Dermis blood vessel endothelial cell (primary cell): ENCODE measurements around the gene TRIO. TPM values are rescaled to one million over a fixed set of nuclear protein-coding genes. Genes with fewer than 3 reads are reported as not detected.

ENCODE experiments used
- DNase-seq: peaks from one replicate; pipeline ENCODE4 v3.0.0; 2010
- total RNA-seq: library from RNA; depleted of rRNA; stranded (reverse); fragments of >200 nt; gene quantifications from 2 replicates; pipeline ENCODE4 v1.2.3, GENCODE V29; 2014

The TRIO gene
- total RNA-seq, 1 donor from 2014 or later: 190 TPM

DNA sequence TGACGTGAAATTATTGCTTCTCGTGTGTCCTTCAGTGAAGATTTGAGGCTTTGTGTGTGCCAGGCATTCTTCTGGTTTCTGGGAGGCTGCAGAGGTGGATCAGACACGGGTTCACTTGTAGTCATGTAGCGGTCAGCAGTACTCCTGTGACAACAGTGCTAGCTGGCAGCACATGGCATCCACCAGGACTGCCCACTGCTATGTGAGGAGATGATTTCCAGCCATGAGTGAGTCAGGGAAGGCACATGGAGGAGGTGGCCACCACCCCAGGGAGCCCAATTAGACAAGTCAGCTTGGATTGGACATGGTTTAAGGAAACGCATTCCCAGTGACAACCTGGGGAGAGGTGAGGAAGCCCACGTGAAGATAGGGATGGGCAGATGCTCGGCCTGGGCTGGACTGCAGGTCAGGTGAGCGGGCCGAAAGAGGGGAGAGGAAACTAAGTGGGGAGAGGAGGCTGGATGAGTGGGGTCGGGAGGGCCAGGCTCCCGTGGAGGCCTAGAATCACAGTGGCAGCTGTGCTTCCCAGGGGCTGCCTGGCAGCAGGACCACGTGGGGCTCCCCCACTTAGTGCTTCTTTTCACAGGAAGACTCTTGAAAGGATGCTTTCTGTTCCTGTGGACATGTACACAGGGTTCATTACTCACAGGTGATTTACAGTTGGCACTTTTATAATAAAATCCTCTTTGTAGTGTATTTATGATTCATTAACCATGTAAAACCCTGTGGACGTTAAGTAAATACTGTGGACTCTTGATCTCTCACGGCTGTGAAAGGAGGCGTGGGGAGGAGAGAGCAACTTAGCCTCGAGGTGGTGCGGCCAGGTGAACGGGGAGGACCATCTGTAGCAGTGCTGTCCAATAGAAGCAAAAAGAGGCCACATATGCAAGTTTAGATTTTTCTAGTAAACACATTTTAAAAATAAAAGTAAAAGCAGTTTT lies 358.5 kb downstream of the TRIO start:
- DNase-seq: no peak

DNA sequence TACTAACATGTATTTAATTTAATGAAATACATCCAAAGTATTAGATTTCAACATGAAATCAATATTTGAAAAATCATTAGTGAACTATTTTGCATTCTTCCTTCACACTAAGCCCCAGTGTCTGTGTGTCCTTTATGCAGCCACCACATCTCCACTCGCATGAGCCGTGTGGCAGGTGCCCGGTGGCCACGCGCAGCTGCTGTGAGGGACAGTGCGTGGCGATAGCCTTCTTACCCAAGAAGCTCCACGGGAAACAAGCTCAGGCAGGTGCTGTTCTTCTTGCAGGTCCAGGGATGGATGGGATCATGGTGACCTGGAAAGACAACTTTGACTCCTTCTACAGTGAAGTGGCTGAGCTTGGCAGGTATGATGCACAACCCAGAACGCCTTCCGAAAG lies 359.1 kb downstream of the TRIO start:
- no peak for DNase-seq

DNA sequence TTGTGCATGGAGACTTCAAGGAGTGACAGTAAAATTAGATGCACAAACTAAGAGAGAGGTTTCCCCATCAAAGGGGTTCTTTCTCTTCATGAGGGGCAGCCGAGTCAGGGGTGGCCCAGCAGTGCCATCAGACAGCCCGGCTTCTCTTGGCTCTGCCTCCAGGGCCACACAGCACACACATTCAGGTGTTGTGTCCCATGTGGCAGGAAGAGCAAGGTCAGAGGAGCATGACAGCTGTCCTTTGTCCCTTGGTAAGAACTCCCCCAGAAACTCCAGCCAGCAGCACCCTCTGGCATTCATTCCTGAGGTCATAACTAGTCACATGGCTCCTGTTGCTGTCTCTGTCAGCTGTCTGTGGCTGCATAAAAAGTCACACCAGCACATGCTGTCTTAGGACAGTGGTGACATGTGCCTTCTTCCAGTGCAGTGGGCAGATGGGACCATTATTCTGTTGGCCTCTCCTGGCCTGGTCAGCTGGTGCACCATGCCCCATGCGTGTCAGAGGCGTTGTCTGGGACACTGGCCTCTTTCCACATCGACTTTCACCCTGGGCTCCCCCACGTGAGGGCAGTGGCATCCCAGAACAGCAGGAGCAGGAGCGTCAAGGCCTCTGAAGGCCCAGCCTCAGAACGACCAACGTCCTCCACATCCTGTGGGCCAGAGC lies 360.0 kb downstream of the TRIO start:
- DNase-seq: no peak

DNA sequence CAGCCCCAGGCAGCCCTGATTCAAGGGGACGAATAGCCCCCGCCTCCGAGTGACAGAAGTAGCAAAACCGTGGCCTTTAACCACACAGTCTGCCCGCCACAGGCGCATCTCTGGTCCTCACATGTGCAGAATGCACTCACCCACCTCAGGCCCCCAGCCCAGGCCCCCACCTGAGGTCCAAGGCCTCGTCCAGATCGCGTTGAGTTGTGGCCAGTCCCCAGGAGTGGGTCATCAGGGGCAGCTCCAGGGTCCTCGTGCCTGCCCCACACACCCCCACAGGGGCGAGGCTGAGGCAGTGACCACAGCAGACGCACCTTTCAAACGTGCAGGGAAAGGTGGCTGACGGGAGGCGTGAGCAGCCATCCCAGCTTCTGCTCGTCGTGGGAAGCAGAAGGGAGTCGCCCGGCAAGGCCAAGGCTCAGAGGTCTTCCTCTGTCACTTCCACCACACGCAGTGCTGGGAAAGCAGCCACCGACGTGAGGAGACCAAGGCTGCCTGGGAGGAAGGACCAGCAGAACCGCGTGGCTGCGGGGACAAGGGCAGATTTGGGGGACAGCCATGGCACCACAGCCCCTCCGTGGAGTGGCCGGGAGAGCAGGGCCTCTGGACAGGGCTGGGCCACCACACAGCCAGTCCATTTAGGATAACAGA lies 360.7 kb downstream of the TRIO start:
- DNase-seq: no peak

DNA sequence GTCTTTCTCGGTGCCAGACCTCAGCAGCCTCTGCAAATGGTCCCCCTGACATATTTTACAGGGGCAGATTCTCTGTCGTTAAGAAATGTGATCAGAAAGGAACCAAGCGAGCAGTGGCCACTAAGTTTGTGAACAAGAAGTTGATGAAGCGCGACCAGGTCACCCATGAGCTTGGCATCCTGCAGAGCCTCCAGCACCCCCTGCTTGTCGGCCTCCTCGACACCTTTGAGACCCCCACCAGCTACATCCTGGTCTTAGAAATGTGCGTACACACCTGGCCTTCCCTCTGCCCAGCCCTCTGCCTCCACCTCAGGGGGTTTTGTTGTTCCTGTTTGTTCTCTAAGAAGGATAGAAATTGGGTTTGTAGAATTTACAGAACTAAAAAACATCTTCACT lies 361.2 kb downstream of the TRIO start:
- no peak for DNase-seq

DNA sequence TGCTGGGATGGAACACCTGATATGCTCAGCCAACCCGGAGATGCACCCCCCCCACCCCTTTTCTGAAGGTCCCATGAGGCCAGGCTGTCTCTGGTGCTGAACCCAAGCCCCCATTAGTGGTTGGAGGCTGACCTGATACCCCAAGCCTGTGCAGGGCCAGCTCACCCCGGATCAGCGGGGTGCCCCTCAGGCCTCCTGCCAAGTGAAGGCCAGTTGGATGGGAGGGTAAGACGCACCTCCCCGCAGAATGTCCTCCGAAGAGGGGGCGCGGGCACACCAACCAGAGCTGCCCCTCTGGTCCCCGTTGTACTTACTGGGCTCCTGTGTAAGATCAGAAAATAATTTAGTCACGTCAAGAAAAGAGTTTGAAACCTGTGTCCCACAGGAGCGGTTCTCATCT lies 361.7 kb downstream of the TRIO start:
- no peak for DNase-seq

DNA sequence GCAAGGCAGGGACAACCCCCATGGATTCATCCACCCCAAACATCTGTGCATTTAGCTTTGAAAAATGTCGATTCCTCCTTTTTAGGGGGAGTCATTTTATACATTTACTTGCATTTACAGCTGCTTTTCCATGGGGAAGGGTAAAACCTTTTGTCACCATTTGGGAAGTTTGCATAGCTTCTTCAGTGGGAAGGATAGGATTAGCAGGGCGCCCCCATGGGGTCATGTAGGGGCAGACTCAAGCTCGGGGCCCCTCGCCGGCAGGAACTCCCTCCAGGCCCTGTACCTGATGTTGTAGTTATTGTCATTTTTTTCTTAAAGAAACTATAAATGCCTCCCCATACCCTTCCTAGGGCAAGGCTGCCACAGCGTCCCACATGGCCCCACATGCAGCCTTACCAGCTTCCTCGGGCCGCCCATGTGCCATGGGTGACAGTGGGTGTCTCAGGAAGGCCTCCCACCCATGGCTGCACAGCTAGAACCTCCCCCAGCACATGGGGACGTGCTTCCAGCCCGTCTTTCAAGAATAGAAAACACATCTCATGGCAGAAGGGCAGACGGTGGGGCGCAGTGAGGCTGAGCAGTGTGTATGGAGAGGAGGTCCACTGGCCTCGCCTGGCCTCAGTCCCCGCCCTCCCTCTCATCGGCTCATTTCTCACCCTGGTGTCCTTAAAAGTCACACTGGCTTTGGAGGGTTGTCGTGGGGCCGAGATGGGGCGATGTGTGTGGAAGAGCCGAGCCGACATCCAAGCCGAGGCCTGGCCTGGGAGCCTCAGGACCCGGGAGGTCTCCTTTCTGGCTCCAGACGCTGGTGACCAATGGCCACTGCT lies 362.4 kb downstream of the TRIO start:
- peak; percentile 15 for DNase-seq

DNA sequence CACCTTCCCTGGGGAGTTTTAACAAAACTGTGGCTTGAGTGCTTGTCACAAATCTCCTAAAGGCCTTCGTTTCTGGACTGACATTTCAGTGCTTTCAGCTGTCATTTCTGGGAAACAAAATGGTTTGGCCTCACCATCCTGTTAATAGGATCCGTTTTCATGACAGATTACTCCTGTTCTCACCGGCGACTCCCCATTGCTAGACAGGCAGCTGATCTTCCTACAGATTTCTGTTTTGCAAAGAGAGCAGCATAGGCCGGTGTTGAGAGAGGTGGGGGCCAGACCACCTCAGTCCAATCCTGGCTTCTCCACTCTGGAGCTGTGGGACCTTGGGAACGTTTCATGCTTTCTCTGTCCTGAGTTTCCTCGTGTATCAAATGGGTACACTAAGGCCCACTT lies 363.0 kb downstream of the TRIO start:
- DNase-seq: no peak

DNA sequence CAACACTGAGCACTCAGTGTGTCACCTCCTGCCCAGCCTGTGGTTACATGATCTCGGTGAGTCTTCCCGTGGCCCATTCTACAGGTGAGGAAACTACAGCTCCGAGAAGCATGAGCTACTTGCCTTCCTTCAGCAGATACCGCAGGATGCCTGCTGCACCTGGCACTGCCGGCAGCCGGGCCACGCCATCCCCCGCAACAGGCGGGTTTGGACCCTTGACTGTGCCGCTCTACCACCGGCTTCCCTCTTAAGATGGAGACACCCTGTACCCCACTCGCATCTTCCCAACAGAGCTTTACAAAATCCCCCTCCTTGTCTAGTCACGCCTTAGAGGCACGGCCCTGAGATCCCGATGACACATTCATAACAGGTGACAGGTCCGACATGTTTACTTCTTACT lies 363.5 kb downstream of the TRIO start:
- no peak for DNase-seq

DNA sequence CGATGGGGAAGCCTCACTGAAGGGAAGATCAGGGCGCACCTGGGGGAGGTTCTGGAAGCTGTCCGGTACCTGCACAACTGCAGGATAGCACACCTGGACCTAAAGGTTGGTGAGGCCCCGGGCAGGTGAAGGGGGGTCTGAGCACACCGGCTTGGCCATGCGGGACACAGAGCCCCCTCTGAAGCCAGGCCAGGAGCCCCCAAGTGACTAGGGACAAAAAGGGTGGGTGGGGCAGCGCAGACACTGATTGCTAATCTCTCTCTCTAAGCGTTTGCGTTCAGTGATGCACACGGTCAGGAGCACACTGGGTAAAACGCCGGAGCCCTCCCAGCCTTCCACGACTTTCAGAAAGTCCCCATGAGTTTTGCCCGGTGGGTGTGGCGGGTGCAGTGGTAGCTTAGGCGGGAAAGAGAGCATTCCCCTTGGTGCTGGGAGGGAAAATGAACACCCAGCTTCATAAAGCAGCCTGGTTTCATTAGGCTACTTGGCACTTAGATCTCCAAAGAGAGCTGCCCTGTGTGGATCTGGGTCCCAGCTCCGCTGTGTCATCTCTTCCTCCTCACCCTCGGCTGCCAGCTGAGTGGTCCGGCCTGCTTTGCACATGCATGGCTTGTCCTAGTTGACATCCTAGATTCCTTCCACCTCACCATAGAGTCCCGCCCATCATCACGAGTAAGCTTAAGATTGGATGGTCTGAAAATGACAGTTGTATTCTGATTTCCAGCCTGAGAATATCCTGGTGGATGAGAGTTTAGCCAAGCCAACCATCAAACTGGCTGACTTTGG lies 364.2 kb downstream of the TRIO start:
- no peak for DNase-seq

DNA sequence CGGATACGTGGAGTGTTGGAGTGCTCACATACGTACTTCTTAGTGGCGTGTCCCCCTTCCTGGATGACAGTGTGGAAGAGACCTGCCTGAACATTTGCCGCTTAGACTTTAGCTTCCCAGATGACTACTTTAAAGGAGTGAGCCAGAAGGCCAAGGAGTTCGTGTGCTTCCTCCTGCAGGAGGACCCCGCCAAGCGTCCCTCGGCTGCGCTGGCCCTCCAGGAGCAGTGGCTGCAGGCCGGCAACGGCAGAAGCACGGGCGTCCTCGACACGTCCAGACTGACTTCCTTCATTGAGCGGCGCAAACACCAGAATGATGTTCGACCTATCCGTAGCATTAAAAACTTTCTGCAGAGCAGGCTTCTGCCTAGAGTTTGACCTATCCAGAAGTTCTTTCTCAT lies 364.9 kb downstream of the TRIO start:
- DNase-seq: no peak

DNA sequence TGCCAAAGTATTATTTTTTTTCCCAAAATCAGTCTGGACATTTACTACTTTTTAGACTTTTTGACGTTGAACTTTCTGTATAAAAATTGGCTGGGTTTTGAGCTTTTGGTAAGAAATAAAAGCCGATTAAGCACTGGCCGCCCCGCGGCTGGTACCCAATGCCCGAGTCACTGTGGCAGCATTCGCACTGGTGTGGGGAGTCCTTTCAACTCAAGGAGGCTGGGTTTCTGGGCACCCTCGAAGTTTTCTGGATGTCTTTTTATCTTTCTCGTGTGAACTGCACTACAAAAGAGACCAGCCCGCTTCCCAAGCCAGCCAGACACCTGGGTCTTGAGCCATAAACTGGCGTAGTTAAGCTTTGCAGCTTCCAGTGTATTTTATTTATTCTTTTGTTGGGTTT lies 366.4 kb downstream of the TRIO start:
- DNase-seq: no peak

DNA sequence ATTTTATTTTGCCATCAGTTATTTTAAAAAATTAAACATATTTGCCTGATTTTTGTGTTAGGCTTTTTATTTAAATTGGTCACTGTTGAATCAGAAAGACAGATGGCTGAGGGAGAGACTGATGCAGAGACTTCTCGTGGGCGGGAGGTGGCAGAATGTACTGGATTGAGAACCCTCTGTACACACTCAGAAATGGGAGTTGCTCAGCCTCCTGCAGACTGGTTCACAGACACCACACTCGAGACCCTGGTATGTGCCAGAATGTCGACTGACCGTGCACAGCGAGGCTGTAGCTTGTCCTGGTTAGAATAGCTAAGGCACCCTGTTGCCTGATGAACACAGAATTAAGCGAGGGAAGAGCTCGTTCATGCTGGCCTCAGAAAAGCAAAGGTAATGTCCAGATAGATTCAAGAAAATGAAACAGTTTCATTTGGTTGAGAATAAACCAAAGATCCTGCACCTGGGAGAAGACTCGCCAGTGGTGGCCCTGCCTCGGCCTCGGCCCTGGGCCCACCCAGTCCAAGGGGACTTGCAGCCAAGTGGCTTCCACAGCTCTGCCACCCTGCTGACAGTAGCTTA lies 367.1 kb downstream of the TRIO start:
- no peak for DNase-seq

DNA sequence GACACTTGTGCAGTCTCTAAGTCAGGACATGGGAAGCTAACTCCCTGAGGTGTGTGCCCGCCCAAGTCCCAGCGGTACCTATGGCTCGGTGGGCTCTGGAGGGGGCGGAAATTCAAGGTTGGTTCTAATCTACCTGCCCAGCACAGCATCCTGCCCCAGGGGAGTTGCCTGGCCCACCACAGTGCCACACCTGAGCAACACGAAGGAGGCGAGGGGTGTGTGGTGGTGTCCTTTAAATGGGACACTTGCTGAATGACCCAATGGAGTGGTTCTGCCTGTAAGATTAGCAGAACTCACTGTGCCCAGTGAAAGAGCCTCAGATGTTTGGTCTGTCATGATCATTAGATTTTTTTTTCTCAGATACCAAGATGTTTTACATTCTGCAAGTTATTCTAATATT lies 367.7 kb downstream of the TRIO start:
- DNase-seq: no peak

DNA sequence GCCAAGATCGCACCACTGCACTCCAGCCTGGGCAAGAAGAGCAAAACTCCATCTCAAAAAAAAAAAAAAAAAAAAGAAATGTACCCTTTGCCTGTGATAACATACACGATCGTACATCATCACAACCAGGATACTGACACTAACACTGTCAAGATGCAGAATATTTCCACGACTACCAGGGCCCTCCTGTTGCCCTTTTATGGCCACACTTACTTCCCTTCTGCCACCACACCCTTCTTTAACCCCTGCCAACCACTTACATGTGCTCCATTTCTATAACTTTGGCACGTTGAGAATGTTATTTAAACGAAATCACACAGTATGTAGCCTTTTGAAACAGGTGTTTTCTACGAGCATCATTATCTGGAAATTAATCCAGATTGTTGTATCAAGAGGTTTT lies 369.4 kb downstream of the TRIO start:
- no peak for DNase-seq

DNA sequence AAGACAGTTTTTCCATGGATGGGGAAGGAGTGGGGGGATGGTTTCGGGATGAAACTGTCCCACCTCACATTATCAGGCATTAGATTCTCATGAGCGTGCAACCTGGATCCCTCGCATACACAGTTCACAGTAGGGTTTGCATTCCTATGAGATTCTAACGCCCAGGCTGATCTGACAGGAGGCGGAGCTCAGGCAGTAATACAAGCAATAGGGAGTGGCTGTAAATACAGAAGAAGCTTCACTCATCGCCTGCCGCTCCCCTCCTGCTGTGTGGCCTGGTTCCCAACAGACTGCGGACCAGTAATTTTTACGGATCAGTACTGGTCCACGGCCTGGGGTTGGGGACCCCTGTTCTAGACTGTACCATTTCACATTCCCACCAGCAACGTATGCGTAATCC lies 370.1 kb downstream of the TRIO start:
- DNase-seq: no peak

DNA sequence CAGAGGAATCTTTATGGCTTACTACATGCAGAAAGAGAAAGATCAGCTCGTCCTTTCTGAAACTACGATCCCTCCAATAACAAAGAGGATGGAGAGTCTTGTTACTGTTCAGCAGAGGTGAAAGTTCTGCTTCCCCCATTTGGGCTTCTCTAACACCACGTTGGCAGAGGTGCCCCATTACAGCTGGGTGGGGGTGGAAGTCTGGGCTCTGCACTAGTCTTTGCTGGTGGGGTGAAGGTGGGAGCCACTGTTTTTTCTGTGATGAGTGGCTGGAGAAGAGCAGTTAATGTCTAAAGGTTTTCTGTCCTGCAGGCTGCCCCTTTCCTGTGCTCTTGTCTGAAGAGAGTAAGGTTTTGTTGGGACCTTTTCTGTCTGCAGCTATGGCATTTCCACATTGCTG lies 373.8 kb downstream of the TRIO start:
- no peak for DNase-seq

DNA sequence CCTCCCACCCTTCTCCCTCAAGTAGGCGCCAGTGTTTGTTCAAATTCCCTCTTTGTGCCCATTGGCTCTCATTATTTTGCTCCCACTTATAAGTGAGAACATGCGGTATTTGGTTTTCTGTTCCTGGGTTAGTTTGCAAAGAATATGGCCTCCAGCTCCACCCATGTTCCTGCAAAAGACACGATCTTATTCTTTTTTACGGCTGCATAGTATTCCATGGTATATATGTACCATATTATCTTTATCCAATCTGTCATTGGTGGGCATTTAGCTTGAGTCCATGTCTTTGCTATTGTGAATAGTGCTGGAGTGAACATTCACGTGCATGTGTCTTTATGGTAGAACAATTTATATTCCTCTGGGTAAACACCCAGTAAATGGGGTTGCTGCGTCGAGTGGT lies 375.5 kb downstream of the TRIO start:
- no peak for DNase-seq

DNA sequence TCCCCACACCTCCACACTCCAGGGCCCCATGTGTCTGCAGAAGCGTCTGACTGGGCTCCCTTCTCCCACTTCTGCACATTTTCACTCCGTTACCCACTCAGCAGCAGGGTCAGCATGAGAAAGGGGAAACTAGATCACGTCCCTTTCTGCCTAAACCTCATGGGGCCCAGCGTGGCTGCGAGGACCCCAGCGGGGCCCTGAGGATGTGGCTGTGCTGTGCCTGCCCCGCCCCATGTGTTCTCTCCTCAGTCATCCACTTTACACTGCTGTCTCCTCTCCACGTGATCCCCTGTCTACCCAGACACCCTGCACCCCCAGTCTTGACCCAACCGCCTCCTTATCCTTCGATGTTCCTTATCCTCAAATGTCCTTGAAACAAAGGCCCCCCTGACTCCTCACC lies 378.6 kb downstream of the TRIO start:
- no peak for DNase-seq

DNA sequence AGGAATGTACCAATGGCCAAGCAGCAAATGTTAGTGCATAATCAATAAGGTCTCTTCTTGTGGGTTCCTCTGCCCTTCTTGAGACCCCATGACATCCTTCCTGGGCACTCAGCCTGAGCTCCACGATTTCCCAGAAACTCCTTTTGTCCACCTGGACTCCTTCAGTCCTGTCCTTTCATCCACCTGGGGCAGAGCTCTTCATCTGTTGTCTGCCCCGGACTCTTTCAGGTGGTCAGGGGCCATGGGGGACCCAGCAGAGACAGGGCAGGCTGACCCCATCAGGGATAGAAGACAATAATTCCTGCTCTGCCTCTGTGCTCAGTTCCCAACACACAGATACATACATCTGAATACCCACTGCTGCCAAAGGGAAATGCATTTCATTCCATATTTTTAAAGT lies 379.6 kb downstream of the TRIO start:
- no peak for DNase-seq

DNA sequence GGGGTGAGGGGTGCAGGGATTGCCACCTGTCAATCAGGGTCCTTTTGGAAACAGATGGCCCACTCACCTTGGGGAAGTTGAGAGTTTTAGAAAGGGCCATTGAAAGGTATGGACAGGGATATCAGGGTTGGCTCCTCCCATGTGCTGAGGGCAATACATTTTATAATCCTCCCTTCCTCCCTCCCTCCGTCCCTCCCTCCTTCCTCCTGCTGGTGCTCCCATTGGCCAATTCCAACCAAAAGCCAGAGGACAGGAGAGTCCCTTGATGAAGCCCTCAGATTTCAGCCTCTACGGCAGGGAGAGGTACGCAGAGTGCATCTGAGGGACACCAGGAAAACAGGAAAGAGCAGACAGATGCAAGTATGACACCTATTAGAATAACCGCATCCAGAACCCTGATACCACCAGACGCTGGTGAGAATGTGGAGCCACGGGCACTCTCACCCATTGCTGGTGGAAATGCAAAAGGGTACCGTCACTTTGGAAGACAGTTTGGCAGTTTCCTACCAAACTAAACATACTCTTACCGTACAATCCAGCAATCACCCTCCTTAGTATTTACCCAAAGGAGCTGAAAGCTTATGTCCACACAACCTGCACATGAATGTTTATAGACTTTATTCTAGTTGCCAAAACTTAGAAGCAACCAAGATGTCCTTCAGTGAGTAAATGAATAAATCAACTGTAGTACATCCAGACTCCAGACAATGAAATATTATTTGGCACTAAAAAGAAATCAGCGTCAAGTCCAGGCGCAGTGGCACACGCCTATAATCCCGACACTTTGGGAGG lies 380.3 kb downstream of the TRIO start:
- DNase-seq: no peak
